ENCODE measurements around the gene OR10T2. TPM values are rescaled to one million over a fixed set of nuclear protein-coding genes. Genes with fewer than 3 reads are reported as not detected.
"Not testable (repeated sequence)": the region's sequence is repeated elsewhere in the genome, so short reads cannot be mapped to it uniquely, and the experiment has no call there.

The OR10T2 gene
- total and polyA plus RNA-seq, 4 donors: not detected

DNA sequence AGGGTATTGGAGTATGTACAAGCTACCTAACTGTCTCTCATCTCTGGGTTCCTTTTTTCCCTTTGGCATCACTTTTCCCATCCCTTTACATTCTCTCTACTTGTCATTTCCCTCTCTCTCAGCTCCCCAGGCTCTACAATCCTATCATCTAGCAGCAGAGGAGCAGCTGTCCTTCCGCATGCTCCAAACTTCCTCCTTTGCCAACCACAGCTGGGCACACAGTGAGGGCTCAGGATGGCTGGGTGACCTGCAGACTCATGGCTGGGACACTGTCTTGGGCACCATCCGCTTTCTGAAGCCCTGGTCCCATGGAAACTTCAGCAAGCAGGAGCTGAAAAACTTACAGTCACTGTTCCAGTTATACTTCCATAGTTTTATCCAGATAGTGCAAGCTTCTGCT, 45.0 kb downstream of the OR10T2 start:
- 57 to 61% methylated on average over 2 of the region's 2 CpGs for WGBS, 2 donors
- Histone ChIP-seq H3K9ac (ENCODE audit: insufficient read depth in 1 of 2, low read length in 2 of 2) (no peak overlapping the region), H3K36me3 (ENCODE audit: control insufficient read depth in 4 of 4, insufficient read depth in 4 of 4, low read length in 4 of 4) (no peaks in the 10 kb centered on the region), H3K27me3 (ENCODE audit: control insufficient read depth in 3 of 3, insufficient read depth in 3 of 3, low read length in 2 of 3) (peaks cover 0 to 3% (median 0%) of the 10 kb centered on the region in 3 donors), H3K27ac (ENCODE audit: low read depth in 1 of 2, low read length in 1 of 2) (no peak overlapping the region), H3K4me3 (no peak overlapping the region), H3K4me1 (ENCODE audit: control insufficient read depth in 5 of 5, insufficient read depth in 5 of 5, low read length in 5 of 5) (no peaks in the 10 kb centered on the region), H3K9me3 (ENCODE audit: control insufficient read depth in 4 of 4, insufficient read depth in 3 of 4, low read length in 3 of 4) (no peaks in the 10 kb centered on the region)
- no peak for TF ChIP-seq CTCF (IDR thresholded peaks at IDR 0.05; ENCODE audit: control extremely low read depth, extremely low read depth)
- ATAC-seq (ENCODE audit: insufficient read depth, low FRiP score) (no peak), DNase-seq (no peak)

DNA sequence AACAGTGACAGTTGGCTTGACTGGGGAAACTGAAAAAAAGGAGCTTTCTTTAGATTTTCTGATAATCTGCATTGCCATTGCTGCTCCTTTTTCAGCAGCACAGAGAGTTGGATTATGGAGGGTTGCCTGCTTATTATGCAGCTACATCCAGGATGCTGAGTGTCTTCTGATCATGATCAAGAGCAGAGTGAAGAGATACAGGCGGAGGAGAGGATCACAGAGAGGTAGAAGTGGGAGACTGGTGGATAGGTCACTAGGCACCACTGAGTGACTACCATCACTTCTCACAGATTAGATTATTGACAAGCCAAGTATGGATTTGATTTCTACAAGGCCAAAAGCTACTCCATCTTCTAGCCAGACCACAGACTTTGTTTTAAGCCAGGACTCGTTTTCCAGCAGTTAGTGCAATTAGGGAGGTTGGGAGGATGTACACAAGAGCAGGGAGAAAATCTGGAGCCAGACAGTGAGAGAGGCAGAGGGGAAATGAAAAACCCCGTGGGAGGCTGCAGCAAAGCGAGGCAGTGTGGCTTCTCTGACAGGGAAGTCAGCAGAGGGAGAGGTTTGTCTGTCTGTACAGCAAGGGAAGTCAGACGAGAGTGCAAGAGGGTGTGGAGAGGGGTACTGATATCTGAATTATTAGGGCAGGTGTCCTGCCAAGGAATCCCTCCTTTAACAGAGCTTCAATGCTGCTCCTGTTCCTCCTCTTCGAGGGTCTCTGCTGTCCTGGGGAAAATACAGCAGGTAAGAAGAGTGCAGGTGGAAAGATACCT, 45.8 kb downstream of the OR10T2 start, which contains the start of gene CD1E:
Gene CD1E, plus strand, starts transcription at position 592 of the 773 bp plus-strand sequence. Its CDS starts 95 bp downstream, at position 687.
- Histone ChIP-seq H3K4me1 (ENCODE audit: control insufficient read depth in 5 of 5, insufficient read depth in 5 of 5, low read length in 5 of 5) (no peaks in the 10 kb centered on the region), H3K36me3 (ENCODE audit: control insufficient read depth in 4 of 4, insufficient read depth in 4 of 4, low read length in 4 of 4) (no peaks in the 10 kb centered on the region), H3K27ac (ENCODE audit: low read depth in 1 of 2, low read length in 1 of 2) (no peak within 1 kb of the TSS), H3K4me3 (no peak within 1 kb of the TSS), H3K9ac (ENCODE audit: insufficient read depth in 1 of 2, low read length in 2 of 2) (no peak within 1 kb of the TSS), H3K9me3 (ENCODE audit: control insufficient read depth in 4 of 4, insufficient read depth in 3 of 4, low read length in 3 of 4) (no peaks in the 10 kb centered on the region), H3K27me3 (ENCODE audit: control insufficient read depth in 3 of 3, insufficient read depth in 3 of 3, low read length in 2 of 3) (peaks cover 0 to 3% (median 0%) of the 10 kb centered on the region in 3 donors)
- no peak for TF ChIP-seq CTCF (IDR thresholded peaks at IDR 0.05; ENCODE audit: control extremely low read depth, extremely low read depth)
- 39 to 42% methylated on average over 6 of the region's 6 CpGs for WGBS, 2 donors
- ATAC-seq (ENCODE audit: insufficient read depth, low FRiP score) (no peak), DNase-seq (no peak)

GRCh38 chr1:158348946-158349345, 50.3 kb downstream of the OR10T2 start:
- not testable (repeated sequence) for H3K27me3 ChIP-seq (ENCODE audit: control insufficient read depth in 3 of 3, insufficient read depth in 3 of 3, low read length in 2 of 3); H3K36me3 ChIP-seq (ENCODE audit: control insufficient read depth in 4 of 4, insufficient read depth in 4 of 4, low read length in 4 of 4); DNase-seq; ATAC-seq (ENCODE audit: insufficient read depth, low FRiP score); H3K27ac ChIP-seq (ENCODE audit: low read depth in 1 of 2, low read length in 1 of 2); H3K9ac ChIP-seq (ENCODE audit: insufficient read depth in 1 of 2, low read length in 2 of 2); H3K4me1 ChIP-seq (ENCODE audit: control insufficient read depth in 5 of 5, insufficient read depth in 5 of 5, low read length in 5 of 5); H3K9me3 ChIP-seq (ENCODE audit: control insufficient read depth in 4 of 4, insufficient read depth in 3 of 4, low read length in 3 of 4); H3K4me3 ChIP-seq
- WGBS, 2 donors: 94 to 98% methylated on average over 24 of the region's 24 CpGs

Other genes starting within 250 kb of the OR10T2 start
- 1 to 10 TPM; 3.5 to 3.7 TPM for gene CD1D, start 218.6 kb downstream of the OR10T2 start, total RNA-seq
- gene CD1D, start 218.6 kb downstream of the OR10T2 start, polyA plus RNA-seq: 1 to 10 TPM; 4.7 to 9.9 TPM
- gene CD1A, start 145.0 kb downstream of the OR10T2 start, total RNA-seq: under 1 TPM in 1 of 2 donors, not detected in 1; 0.15 TPM
- under 1 TPM; 0.15 to 0.87 TPM for gene CD1A, start 145.0 kb downstream of the OR10T2 start, polyA plus RNA-seq
- gene CD1C, start 109.5 kb downstream of the OR10T2 start, total RNA-seq: 1 to 10 TPM in 1 of 2 donors, under 1 TPM in 1; 0.92 to 2.3 TPM
- gene CD1C, start 109.5 kb downstream of the OR10T2 start, polyA plus RNA-seq: 1 to 10 TPM; 1.5 to 2.2 TPM
- not detected for gene CD1B, start 67.9 kb downstream of the OR10T2 start, total RNA-seq
- gene CD1B, start 67.9 kb downstream of the OR10T2 start, polyA plus RNA-seq: under 1 TPM; 0.02 to 0.30 TPM
- gene CD1E, start 45.6 kb downstream of the OR10T2 start, total RNA-seq: 1 to 10 TPM in 1 of 2 donors, under 1 TPM in 1; 0.55 to 1.3 TPM
- under 1 TPM; 0.30 to 0.49 TPM for gene CD1E, start 45.6 kb downstream of the OR10T2 start, polyA plus RNA-seq
- not detected for gene OR10K2, start 26.8 kb upstream of the OR10T2 start, total RNA-seq
- not detected for gene OR10K2, start 26.8 kb upstream of the OR10T2 start, polyA plus RNA-seq
- gene OR10K1, start 62.4 kb upstream of the OR10T2 start, total RNA-seq: not detected
- gene OR10K1, start 62.4 kb upstream of the OR10T2 start, polyA plus RNA-seq: not detected
- gene OR10R2, start 72.8 kb upstream of the OR10T2 start, total RNA-seq: not detected
- not detected for gene OR10R2, start 72.8 kb upstream of the OR10T2 start, polyA plus RNA-seq
- gene OR6Y1, start 154.9 kb upstream of the OR10T2 start, total RNA-seq: not detected
- gene OR6Y1, start 154.9 kb upstream of the OR10T2 start, polyA plus RNA-seq: not detected
- not detected for gene OR6P1, start 171.1 kb upstream of the OR10T2 start, total RNA-seq
- gene OR6P1, start 171.1 kb upstream of the OR10T2 start, polyA plus RNA-seq: not detected
- not detected for gene OR10X1, start 180.4 kb upstream of the OR10T2 start, total RNA-seq
- not detected for gene OR10X1, start 180.4 kb upstream of the OR10T2 start, polyA plus RNA-seq
- gene OR10Z1, start 205.8 kb upstream of the OR10T2 start, total RNA-seq: not detected
- not detected for gene OR10Z1, start 205.8 kb upstream of the OR10T2 start, polyA plus RNA-seq

Measured in lung (tissue), 12 donors.